NAMALWA (cell line): ENCODE data around the gene YOD1.

Source experiments
- DNase-seq: peaks from one replicate; pipeline ENCODE4 v3.0.0-alpha.2; 2015; ENCODE audit warnings: low spot score

Gene YOD1

GRCh38 chr1:207025146-207025880 is 25.7 kb downstream of the YOD1 start:
- no peak for DNase-seq

- no peak for DNase-seq
Measured at GRCh38 chr1:207024202-207025145, 26.5 kb downstream of the YOD1 start.

DNA sequence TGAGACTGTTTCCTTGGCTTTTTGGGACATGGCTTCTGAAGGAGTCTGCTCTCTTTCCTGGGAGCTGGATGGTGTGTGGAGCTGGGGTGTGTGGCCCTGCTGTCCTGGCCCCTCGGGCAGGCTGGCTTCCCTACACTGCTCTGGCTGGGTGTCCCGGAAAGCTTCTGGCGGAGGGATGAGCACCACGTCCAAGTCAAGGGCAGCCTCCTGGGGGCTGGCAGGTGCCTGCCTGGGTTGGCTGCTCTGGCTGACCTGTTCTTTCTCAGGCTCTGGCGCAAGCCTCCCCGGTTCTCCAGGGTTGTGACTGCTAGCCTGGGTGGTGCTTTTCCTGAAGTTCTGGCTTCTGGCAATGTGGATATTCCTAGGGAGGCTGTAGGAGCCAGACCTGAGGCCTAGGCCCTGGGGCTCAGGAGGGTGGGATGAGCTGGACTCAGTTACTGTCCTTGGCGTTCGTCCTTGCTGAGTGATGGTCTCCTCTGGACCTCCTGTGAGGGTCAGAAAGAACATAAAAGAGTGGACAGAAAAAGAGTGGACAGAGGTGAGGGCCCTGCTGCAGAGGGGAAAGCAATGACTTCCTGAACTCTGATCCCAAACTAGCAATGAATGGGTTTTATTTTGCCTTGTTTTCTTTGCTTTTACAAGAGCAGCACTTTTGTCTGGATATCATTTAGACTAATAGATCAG is 27.9 kb downstream of the YOD1 start:
- DNase-seq, result no peak

DNA sequence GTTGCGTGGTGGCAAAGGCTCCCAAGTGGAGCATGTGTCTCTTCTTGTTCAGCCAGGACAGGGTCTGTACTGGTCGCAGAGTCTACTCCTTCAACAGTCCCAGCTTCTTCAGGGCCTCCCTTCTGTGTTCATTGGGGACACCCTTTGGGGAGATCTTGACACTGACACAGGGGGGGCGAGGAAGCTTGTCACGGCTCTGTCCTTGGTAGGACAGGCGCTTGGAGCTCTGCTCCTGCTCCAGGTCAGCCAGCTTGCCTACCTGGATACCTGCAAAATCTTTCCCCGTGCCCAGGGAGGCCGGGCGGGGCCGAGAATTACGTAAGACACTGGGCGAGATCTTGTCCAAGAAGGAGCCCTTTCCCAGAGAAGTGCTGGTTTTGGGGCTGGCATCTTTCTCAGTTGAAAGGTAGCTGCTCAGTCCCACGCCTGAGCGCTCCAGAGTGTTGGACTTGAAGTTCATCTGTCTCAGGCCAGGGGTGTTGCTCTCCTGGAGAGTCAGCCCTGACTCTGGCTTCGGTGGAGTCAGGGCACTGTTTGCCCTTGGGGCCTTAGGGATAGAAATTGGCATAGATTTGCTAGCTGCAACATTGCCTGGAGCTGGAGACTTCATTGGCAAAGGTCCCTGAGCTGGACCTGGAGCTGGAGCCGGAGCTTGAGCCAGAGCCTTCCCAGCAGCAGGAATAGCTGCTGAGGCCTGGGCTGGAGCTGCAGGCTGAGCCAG is 29.0 kb downstream of the YOD1 start:
- DNase-seq, result no peak

DNA sequence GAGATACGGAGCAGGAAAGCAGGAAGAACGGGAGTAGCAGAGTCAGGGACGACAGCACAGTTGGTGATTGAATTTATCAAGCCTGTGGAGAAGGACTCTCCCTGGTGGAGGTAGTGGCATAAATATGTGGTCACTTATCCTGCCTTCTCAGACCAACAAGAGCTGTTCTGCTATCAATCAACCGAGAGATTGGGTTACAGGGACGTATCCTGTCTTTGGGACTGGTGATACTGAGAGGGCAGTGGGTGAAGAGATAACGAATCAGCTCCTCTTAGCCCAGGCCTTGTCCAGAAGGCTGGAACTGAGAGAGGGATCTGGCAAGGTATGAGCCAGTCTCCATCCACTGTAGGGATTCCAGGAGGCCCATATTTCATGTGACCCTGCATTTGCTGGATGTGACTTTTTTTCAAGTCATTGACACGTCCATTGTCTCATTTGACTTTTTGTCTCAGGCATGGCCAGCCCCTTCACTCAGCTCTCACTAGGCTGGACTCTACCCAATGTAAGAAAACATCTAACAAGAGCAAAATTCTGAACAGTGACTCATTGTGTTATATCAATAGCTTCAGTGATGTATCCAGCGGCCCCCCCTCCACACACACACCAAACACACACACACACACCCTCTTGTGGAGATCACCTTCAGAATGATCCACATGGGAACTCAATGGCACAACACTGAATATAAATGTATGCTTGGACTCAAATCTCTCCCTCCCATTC is 29.7 kb downstream of the YOD1 start:
- DNase-seq, result no peak

- no peak for DNase-seq
Measured at GRCh38 chr1:207020709-207021107, 30.3 kb downstream of the YOD1 start.

DNA sequence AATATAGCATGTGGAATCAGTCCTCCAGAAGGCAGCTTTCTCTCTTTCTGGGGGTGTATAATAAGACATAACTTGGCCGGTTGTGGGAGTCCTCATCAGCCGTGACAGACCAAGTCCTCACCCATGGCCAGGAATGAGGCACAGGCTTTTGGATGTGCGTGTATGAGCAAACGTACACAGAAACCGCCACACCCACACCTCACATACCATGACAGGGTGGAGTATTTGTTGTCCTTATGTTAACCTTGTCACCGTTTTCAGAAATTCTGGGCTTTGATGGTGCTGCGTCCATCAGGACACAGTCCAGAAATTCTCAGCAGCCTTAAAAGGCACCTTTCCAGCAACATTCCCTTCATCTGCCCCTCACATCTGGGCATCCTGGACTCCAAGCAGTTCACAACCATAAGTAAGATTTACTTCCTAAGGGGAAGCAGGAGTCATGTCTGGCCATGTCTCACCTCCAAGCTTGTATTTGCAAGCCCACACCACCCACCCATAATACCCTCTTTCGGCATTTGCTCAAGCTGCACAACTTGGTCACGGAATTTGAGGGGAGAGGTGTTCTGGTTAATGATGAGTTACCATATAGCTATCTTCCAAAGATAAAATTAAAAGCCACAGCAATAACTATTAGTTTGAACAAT is 30.8 kb downstream of the YOD1 start:
- no peak for DNase-seq

- no peak for DNase-seq
Measured at GRCh38 chr1:207019661-207020060, 31.3 kb downstream of the YOD1 start.

DNA sequence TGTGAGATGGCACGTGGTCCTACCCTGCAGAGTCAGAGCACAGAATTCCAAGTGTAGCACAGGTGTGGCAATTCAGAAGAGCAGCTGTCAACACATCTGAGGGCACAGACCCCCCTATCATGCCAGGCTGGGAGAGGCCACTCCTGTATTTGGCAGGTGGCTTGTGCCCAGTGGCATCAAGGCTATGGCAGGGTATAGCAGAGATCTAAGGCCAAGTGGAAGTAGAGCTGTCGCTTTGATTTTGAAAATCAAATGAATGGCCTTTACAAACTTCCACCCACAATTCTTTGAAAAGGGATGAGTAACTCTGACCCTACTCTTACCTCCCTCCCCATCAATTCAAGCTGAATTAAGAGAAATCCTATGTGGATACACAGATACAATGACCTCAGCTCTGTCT is 31.8 kb downstream of the YOD1 start:
- no peak for DNase-seq

- no peak for DNase-seq
Measured at GRCh38 chr1:207018707-207019106, 32.3 kb downstream of the YOD1 start.

DNA sequence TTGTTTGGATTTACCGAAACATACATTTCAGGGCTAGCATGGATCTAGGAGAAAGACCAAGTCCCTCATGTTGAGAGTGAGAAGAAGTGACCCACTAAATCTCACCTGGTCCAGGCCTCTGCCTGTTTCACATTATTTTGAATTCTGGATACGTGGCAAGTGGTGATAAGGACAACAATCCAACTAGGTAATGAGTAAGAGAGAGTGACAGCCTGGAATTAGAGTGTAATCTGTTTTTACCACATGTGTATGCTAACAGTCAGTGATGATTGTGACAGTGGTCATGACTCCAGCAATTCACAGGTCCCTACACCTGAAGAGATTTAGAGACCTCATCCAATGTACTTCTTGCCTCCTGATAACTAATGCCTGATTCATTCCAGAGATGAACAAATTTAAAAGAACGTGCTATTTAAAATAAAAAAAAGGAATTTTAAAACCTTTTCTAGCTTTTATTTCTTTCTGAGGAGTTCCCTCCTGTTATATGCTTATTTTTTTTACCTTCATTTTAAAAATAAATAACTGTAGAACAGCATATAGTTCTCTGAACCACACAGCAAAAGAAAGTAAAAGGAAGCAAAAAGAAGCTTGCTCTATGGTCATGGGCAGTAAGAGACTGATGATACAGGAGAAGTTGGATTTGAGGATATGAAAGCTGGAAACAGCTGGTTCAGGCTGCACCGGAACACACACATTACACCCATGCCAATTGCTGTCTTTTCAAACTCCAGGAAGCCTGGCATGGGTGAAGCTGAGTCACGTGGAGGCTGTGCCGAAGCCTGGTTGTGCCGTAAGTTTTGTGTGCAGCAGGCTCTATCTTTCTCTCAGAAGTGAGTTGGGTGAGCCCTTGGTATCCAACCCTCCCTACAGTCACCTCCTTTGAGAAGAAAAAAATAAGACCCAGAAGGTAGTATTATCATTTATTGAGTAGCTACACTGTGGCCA is 33.1 kb downstream of the YOD1 start:
- no peak for DNase-seq

- no peak for DNase-seq
Measured at GRCh38 chr1:207015791-207016190, 35.2 kb downstream of the YOD1 start.

GRCh38 chr1:207014728-207015127 is 36.3 kb downstream of the YOD1 start:
- DNase-seq, result no peak

DNA sequence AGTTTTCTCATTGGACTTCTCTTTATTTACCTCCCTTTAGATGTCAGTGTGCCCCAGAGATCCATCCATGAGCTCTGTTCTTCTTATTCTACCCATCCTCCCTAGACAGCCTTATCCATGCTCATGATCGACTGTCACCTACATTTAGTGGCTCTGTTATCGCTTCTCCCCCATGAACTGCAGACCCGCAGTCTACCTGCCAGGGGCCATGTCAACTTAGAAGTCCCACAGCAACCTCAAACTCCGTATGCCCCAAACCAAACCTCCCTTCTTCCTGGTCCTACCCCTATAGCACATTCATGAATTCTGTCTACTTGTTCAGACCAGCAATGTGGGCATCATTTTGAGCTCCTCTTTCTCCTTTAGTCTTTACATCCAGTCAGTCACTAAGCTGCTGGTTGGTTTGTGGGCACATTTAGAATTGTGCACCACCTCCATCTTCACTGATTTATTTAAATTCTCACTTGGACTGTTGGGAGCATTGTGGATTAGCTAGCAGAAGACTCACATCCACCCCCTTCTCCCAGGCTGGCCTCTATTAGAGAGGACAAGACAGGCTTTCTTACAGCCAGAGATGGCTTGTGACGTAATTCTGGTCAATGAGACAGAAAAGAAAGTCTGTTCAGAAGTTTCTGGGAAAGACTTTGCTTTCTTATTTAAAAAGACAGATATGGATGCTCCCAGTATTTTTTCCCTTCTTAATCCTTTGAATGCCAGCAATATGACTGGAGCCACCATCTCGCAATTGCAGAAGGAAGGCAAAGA is 37.5 kb downstream of the YOD1 start:
- DNase-seq, result no peak

DNA sequence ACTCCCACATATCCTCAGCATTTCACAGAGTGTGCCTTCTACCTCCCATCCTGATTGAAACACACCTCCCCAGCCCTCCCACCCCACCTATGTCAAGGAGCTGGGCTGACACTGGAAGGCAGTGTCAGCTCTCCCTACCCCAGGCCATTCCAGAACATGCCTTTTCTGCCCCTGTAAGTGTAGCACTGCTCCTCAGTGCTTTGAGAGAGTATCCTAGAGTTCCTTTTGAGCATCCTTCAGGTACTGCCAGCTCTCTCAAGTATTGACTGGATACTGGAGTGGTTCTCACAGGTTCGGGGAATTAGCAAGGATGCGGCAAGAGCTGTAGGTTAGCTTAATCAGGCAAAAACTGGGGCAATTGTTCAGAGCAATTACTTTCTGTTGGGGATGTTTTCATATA is 40.3 kb downstream of the YOD1 start:
- no peak for DNase-seq

DNA sequence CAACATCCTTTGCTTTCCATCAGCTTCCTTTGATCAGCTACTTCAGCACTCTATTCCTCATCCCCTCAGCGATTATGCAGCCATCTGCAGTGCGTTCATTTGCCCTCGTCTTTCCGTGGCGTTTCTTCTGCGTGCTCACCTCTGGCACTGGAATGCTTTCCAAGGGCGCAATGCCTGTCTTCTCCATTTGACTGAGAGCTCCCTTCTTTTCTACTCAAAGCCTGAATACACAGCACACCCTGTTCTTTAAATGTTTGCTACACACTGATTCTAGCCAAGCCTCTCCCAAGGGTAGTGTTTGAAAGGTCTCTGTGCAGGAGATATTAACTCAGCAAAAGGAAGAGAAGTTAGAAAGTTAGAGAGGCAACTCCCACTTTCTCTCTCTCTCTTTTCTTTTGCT is 41.1 kb downstream of the YOD1 start:
- DNase-seq, result no peak

GRCh38 chr1:207009182-207009850 is 41.7 kb downstream of the YOD1 start:
- no peak for DNase-seq

DNA sequence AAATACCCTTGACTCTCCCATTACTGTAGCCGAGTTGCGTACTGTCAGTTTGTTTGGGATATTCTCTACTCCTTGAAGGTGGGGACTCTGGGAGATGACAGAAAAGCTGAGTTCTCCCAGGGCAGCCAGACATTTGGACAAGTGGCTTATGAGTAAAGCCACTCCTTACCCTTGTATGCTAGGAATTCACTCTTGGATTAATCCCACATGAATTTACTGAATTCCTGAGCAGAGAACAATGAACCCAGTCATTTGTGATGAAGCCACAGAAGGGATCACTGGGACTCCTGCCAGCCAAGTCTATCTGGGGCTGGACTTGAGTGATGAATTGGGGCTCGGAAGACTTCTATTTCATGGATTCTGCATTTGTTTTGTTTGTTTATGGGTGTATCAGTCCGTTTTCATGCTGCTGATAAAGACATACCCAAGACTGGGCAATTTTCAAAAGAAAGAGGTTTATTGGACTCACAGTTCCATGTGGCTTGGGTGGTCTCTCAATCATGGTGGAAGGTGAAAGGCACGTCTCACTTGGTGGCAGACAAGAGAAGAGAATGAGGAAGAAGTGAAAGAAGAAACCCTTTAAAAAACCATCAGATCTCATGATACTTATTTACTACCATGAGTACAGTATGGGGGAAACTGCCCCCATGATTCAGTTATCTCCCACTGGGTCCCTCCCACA is 43.5 kb downstream of the YOD1 start:
- DNase-seq, result no peak
